DMS153 (cell line): Measurements from ENCODE around the gene AFTPH.

Experiments used
- DNase-seq: peaks from one replicate; lab custom pipeline; 2025; lab: John Stamatoyannopoulos, UW

Gene AFTPH

DNA sequence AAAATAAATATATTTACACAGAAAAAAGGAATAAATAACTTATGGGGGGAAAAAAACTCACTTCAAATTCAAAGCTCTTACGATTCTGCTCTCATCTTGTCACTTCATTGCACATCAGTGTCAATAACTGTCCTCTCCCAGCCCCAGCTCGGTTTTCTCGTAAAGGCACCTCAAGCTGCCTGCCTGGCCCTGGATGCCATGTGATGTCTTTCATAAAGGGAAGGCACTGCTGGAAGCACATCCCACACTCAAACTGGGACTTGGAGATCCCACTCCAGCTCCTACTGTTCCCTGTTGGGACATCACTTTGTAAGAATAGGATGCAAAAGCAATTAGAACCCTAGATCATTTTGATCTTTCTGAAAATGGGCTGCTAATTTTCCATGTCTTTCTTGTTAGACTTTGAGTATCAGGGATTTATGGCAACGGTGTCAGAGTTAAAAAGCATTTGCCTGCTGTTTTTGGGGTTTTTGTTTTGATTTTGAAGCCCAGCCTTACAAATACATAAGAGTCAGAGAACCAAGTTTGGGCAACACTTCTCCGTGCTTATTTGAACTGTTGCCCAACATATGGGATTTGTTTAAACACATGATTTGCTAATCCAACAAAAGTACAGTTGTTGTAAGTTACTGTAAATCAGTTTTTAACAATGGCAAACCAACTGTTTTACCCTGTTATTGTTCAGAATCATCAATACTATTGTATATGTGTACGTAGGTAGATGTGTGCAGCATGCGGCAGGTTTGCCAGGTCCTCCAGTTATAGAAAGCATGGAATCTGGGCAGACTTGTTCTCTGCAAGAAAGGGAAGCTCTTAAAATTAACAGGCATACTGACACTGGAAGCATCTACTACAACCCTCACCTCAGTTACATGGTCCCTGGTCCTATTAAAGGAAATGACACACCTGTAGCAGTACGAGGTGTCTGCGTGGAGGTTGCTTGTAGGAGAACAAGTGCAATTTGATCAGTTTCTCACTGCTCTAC, 109.0 kb downstream of the AFTPH start:
- no peak for DNase-seq

GRCh38 chr2:64634345-64635267, 110.5 kb downstream of the AFTPH start:
- no peak for DNase-seq

GRCh38 chr2:64635976-64636911, 112.1 kb downstream of the AFTPH start:
- DNase-seq = no peak

- no peak for DNase-seq
Measured at GRCh38 chr2:64637000-64637635, 113.0 kb downstream of the AFTPH start.

GRCh38 chr2:64637931-64638330, 113.8 kb downstream of the AFTPH start:
- DNase-seq = no peak

GRCh38 chr2:64638502-64639120, 114.5 kb downstream of the AFTPH start:
- DNase-seq = no peak

- DNase-seq = no peak
Measured at GRCh38 chr2:64639691-64640090, 115.6 kb downstream of the AFTPH start.

- DNase-seq = no peak
Measured at GRCh38 chr2:64640153-64641044, 116.3 kb downstream of the AFTPH start.

DNA sequence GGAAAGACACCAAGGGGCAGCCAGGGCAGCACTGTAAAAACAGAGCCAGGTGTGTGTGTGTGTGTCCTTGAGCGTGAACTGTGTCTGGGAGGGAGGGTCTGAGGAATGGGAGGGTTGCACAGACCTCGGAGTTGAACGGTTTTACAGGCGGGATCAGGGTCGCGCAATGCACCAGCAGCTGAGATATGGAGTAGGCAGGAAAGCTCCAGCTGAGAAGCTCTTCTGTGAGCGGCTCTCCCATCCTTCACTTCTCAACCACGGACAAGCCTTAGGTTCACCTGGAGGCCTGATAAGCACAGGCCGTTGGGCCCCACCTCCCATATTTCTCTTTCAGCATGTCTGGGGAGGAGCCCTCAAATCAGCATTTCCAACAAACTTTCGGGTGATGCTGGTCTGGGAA, 117.5 kb downstream of the AFTPH start:
- DNase-seq = no peak
